HG02885 (cell line): ENCODE results near the gene CLEC19A.
"Not testable (repeated sequence)": the region's sequence is repeated elsewhere in the genome, so short reads cannot be mapped to it uniquely, and the experiment has no call there.

ENCODE experiments used
- ATAC-seq: cut with Tn5 transposase; IDR thresholded peaks from one replicate; pipeline ENCODE4 v1.9.1; 2021; ENCODE audit warnings: mild to moderate bottlenecking; ENCODE audit not compliant: unreplicated experiment, poor library complexity

Gene CLEC19A

DNA sequence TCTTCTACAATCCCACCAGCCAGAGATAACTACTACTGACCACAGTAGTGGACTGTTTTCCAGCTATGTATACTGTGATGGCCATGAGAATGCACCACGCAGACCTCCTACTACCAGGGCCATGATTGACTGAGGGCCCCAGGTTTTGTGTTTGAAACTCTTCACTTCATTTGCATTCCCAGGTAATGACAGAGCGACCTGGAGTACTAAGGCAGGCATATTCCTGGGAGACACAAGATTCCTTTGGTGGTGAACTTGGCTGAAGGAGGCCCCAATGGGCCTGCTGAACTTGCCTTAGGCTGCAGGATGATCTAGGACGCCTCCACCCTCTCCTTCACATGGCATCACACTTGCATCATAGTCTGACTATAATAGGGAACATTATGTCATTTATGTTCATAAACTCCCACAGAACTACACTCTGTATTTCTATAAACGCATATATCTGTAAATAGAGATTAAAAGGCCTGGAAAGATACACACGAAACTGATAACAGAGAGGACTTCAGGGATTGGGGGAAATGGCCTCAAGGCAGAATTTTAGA, 30.4 kb downstream of the CLEC19A start:
- ATAC-seq: no peak

- no peak for ATAC-seq
Measured at GRCh38 chr16:19316846-19317245, 31.3 kb downstream of the CLEC19A start.

- not testable (repeated sequence) for ATAC-seq
Measured at GRCh38 chr16:19321186-19321585, 35.7 kb downstream of the CLEC19A start.

DNA sequence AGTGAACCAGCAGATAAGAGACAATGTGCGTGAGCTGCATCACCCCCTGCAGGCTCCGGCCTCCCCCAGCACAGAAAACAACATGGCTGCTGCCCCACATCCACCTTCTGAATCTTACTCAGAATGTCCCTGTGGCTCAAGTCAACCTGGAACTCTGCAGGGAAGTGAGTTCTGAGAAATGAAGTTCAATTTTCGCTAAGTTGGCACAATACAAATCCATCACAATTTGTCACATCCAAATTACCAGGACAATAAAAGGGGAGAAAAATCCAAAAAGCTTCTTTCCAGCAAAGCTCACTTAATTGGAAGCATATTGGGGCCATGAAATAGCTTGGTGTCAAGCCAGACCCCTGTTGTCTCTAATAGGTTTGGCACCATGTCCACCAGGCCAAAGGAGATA, 38.1 kb downstream of the CLEC19A start:
- no peak for ATAC-seq

DNA sequence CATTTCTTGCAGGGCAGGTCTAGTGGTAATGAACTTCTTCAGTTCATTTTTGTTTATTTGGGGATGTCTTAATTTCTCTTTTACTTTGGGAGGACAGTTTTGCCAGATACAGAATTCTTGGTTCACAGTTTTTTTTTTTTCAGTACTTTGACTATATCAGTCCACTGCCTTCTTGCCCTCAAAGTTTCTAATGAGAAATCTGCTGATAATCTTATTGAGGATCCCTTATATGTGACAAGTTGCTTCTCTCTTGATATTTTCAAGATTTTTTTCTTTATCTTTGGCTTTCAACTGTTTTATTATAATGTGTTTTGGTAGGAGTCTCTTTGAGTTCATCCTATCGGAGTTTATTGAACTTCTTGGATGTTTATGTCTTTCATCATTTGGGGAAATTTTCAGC, 42.8 kb downstream of the CLEC19A start:
- no peak for ATAC-seq

DNA sequence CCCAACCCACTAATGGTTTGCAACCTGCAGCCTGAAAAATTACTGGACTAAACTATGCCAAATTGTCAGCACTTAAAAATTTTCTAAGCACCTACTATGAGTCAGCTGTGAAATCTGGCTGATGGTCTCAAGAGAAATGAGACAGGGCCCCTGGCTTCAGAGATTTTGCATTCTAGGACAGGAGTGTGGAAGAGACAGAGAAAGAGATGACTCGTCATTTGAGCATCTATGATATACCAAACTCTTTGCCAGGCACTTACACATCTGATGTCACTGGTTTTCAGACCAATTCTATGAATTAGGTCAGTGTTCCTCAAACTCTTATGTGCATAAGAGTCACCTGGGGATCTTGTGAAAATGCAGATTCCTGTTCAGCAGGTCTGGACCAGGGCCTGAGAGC, 44.4 kb downstream of the CLEC19A start:
- no peak for ATAC-seq

DNA sequence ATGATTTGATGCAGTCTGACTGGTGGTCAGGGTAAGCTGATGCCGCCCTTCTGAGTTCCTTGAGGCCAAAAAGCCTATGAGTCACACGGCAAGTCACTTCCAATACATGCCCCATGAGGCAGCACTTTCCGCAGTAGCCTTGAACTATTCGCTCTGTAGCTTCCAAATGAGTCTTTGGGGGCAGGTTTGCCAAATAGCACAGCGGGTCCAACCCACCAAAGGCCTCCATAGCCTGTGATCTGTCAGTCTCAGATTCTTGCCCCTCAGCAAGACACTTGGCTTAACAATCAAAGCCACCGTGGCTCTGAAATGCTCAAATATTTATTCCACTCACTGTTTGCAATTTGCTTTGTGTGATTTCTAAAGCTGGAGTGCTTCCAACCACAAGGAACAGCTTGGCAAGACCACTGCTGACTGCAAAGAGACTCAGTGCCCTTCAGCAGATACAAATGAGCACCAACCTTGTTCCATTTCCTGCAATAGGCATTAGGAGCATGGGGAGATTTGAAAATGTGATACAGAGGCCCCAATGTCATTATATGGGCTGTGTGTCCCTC, 45.4 kb downstream of the CLEC19A start:
- no peak for ATAC-seq

GRCh38 chr16:19331794-19332193, 46.3 kb downstream of the CLEC19A start:
- no peak for ATAC-seq

- ATAC-seq: no peak
Measured at GRCh38 chr16:19338335-19338734, 52.8 kb downstream of the CLEC19A start.

- no peak for ATAC-seq
Measured at GRCh38 chr16:19344224-19344801, 58.8 kb downstream of the CLEC19A start.

- ATAC-seq: no peak
Measured at GRCh38 chr16:19344980-19345379, 59.4 kb downstream of the CLEC19A start.

DNA sequence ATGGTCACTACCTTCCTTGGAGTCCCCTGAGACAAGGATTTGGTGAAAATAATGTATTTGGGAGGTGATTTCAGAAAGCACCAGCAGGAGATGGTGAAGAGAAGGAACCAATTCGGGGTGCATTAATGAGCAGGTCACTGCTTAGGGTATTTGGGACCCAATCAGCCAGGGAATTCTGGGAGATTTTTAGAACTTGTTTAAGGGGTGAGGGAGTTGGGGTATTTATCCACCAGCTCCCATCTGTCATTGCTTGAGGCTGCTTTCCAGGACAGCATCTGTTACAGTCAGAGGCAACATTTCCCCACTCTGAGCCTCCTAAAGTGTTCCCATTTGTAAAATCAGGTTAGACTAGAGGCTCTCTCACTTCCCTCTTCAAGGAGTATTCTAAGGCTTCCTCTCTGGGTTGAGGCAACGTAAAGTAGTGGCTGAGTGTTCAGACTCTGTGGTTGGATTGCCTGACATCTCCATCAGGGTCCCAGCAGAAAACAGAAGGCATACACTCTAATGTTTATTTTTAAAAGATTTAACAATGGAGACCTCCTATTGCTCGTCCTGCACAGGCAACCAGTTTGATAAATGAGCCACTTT, 60.9 kb downstream of the CLEC19A start:
- ATAC-seq: no peak

GRCh38 chr16:19348125-19348524, 62.6 kb downstream of the CLEC19A start:
- ATAC-seq: no peak

- ATAC-seq: no peak
Measured at GRCh38 chr16:19348578-19349315, 63.2 kb downstream of the CLEC19A start.

GRCh38 chr16:19354371-19354770, 68.8 kb downstream of the CLEC19A start:
- ATAC-seq: no peak

GRCh38 chr16:19356024-19356952, 70.8 kb downstream of the CLEC19A start:
- no peak for ATAC-seq

GRCh38 chr16:19359556-19359955, 74.0 kb downstream of the CLEC19A start:
- ATAC-seq: no peak
